ENCODE results near the gene B9D1. TPM values are rescaled to one million over a fixed set of nuclear protein-coding genes. Genes with fewer than 3 reads are reported as not detected.

B9D1 gene
- total RNA-seq, 1 experiment from 2014 or later, result 31.9 TPM

DNA sequence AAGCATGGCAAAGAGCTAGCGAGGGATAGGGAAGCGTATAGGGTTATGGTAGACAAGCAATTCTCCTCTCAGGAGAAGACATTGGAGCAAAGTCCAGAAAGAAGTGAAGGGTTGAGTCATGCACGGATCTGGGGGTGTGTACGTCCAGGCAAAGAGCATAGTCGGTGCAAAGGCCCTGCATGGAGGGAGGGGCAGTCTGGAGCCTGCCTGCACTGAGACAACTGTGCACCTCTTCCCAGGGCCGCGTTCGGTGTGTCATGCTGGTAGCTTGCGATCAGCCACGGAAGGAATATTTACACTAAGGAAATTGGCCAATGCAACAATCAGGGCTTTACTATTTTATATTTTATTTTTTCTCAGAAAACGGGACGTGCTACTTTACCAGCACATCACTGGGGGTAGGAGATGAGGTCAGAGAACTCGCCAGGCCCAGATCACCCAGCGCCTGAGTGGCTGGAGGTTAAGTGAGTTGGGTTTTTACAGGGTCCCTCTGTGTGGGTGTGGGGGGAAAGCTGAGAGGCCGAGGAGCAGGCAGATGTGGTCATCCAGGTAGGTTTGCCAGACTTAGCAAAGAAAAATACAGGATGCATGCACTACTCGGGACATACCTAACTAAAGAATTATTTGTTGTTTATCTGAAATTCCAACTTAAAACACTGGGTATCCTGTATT, 6.7 kb upstream of the B9D1 start:
- no peak for ATAC-seq
- Mint-ChIP-seq H3K9me3 (no peaks in the 10 kb centered on the region), H3K4me3 (no peak overlapping the region), H3K27ac (no peak overlapping the region; the same call in 1 of the 2 replicates), H3K4me1 (peaks cover 3% of the 10 kb centered on the region), H3K36me3 (no peaks in the 10 kb centered on the region), H3K27me3 (ENCODE audit: low read depth) (no peaks in the 10 kb centered on the region)
- TF ChIP-seq TEAD4 (CRISPR knock-in tag; IDR thresholded peaks at IDR 0.05), result no peak
- DNase-seq (ENCODE audit: low spot score), result no peak
- CTCF ChIA-PET, result interaction anchor here (1.0 kb wide), 1 partner anchor 78 kb away, joined by 5 read pairs; no protein-coding TSS in a partner anchor
- POLR2A ChIA-PET, result interaction anchor here (1.5 kb wide), 1 partner anchor 8 kb away, joined by 5 read pairs; no protein-coding TSS in a partner anchor

DNA sequence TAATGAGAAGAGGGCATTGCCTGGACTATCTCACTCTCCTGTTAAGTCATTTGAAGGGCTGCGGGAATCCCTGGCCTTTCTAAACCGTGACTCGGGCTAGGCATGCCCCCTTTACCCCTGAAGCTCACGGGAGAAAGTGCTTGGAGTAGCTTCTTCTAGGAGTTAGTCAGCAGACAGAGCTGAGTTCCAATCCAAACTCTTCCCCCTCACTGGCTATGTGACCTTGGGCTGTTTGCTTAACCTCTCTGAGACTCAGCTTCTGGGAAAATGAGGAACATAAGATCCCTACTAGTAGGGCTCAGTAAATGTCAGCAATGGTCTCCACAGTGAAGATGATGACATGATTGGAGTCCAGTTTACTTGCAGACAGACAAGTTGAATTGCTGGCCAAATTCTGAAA, 5.7 kb upstream of the B9D1 start:
- ChIA-PET POLR2A (interaction anchor here (1.5 kb wide), 1 partner anchor 9 kb away, joined by 5 read pairs; no protein-coding TSS in a partner anchor), CTCF (no interaction called here)
- Mint-ChIP-seq H3K27me3 (ENCODE audit: low read depth) (no peaks in the 10 kb centered on the region), H3K27ac (no peak overlapping the region), H3K9me3 (no peaks in the 10 kb centered on the region), H3K4me3 (no peak overlapping the region), H3K36me3 (no peaks in the 10 kb centered on the region), H3K4me1 (peaks cover 10% of the 10 kb centered on the region)
- no peak for DNase-seq (ENCODE audit: low spot score)
- no peak for ATAC-seq
- TF ChIP-seq FOXP1 (CRISPR knock-in tag; IDR thresholded peaks at IDR 0.05; ENCODE audit: borderline replicate concordance) (no peak), SMAD4 (CRISPR knock-in tag; IDR thresholded peaks at IDR 0.05) (no peak), IRF2 (CRISPR knock-in tag; IDR thresholded peaks at IDR 0.05; ENCODE audit: borderline replicate concordance, low read depth) (no peak), JUN (CRISPR knock-in tag; IDR thresholded peaks at IDR 0.05) (no peak), ZNF121 (CRISPR knock-in tag; IDR thresholded peaks at IDR 0.05) (no peak), ZNF263 (CRISPR knock-in tag; IDR thresholded peaks at IDR 0.05; ENCODE audit: low read depth) (no peak), JAZF1 (CRISPR knock-in tag; IDR thresholded peaks at IDR 0.05) (no peak), GABPB1 (CRISPR knock-in tag; IDR thresholded peaks at IDR 0.05) (no peak), RORB (CRISPR knock-in tag; IDR thresholded peaks at IDR 0.05) (no peak), FOXJ3 (CRISPR knock-in tag; IDR thresholded peaks at IDR 0.05; ENCODE audit: borderline replicate concordance) (no peak)
- TF ChIP-seq, protein P1, sequence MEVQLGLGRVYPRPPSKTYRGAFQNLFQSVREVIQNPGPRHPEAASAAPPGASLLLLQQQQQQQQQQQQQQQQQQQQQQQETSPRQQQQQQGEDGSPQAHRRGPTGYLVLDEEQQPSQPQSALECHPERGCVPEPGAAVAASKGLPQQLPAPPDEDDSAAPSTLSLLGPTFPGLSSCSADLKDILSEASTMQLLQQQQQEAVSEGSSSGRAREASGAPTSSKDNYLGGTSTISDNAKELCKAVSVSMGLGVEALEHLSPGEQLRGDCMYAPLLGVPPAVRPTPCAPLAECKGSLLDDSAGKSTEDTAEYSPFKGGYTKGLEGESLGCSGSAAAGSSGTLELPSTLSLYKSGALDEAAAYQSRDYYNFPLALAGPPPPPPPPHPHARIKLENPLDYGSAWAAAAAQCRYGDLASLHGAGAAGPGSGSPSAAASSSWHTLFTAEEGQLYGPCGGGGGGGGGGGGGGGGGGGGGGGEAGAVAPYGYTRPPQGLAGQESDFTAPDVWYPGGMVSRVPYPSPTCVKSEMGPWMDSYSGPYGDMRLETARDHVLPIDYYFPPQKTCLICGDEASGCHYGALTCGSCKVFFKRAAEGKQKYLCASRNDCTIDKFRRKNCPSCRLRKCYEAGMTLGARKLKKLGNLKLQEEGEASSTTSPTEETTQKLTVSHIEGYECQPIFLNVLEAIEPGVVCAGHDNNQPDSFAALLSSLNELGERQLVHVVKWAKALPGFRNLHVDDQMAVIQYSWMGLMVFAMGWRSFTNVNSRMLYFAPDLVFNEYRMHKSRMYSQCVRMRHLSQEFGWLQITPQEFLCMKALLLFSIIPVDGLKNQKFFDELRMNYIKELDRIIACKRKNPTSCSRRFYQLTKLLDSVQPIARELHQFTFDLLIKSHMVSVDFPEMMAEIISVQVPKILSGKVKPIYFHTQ (CRISPR knock-in tag; IDR thresholded peaks at IDR 0.05), result no peak
- TF ChIP-seq, protein P2, sequence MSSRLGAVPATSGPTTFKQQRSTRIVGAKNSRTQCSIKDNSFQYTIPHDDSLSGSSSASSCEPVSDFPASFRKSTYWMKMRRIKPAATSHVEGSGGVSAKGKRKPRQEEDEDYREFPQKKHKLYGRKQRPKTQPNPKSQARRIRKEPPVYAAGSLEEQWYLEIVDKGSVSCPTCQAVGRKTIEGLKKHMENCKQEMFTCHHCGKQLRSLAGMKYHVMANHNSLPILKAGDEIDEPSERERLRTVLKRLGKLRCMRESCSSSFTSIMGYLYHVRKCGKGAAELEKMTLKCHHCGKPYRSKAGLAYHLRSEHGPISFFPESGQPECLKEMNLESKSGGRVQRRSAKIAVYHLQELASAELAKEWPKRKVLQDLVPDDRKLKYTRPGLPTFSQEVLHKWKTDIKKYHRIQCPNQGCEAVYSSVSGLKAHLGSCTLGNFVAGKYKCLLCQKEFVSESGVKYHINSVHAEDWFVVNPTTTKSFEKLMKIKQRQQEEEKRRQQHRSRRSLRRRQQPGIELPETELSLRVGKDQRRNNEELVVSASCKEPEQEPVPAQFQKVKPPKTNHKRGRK (CRISPR knock-in tag; IDR thresholded peaks at IDR 0.05; ENCODE audit: borderline replicate concordance), result no peak
- TF ChIP-seq, protein P3, sequence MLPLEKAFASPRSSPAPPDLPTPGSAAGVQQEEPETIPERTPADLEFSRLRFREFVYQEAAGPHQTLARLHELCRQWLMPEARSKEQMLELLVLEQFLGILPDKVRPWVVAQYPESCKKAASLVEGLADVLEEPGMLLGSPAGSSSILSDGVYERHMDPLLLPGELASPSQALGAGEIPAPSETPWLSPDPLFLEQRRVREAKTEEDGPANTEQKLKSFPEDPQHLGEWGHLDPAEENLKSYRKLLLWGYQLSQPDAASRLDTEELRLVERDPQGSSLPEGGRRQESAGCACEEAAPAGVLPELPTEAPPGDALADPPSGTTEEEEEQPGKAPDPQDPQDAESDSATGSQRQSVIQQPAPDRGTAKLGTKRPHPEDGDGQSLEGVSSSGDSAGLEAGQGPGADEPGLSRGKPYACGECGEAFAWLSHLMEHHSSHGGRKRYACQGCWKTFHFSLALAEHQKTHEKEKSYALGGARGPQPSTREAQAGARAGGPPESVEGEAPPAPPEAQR (CRISPR knock-in tag; IDR thresholded peaks at IDR 0.05), result no peak
- TF ChIP-seq, protein P4, sequence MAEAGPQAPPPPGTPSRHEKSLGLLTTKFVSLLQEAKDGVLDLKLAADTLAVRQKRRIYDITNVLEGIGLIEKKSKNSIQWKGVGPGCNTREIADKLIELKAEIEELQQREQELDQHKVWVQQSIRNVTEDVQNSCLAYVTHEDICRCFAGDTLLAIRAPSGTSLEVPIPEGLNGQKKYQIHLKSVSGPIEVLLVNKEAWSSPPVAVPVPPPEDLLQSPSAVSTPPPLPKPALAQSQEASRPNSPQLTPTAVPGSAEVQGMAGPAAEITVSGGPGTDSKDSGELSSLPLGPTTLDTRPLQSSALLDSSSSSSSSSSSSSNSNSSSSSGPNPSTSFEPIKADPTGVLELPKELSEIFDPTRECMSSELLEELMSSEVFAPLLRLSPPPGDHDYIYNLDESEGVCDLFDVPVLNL (CRISPR knock-in tag; IDR thresholded peaks at IDR 0.05; ENCODE audit: borderline replicate concordance, low read depth), result no peak
- TF ChIP-seq, protein P5, sequence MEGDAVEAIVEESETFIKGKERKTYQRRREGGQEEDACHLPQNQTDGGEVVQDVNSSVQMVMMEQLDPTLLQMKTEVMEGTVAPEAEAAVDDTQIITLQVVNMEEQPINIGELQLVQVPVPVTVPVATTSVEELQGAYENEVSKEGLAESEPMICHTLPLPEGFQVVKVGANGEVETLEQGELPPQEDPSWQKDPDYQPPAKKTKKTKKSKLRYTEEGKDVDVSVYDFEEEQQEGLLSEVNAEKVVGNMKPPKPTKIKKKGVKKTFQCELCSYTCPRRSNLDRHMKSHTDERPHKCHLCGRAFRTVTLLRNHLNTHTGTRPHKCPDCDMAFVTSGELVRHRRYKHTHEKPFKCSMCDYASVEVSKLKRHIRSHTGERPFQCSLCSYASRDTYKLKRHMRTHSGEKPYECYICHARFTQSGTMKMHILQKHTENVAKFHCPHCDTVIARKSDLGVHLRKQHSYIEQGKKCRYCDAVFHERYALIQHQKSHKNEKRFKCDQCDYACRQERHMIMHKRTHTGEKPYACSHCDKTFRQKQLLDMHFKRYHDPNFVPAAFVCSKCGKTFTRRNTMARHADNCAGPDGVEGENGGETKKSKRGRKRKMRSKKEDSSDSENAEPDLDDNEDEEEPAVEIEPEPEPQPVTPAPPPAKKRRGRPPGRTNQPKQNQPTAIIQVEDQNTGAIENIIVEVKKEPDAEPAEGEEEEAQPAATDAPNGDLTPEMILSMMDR (IDR thresholded peaks at IDR 0.05), result no peak
- TF ChIP-seq, protein P6, sequence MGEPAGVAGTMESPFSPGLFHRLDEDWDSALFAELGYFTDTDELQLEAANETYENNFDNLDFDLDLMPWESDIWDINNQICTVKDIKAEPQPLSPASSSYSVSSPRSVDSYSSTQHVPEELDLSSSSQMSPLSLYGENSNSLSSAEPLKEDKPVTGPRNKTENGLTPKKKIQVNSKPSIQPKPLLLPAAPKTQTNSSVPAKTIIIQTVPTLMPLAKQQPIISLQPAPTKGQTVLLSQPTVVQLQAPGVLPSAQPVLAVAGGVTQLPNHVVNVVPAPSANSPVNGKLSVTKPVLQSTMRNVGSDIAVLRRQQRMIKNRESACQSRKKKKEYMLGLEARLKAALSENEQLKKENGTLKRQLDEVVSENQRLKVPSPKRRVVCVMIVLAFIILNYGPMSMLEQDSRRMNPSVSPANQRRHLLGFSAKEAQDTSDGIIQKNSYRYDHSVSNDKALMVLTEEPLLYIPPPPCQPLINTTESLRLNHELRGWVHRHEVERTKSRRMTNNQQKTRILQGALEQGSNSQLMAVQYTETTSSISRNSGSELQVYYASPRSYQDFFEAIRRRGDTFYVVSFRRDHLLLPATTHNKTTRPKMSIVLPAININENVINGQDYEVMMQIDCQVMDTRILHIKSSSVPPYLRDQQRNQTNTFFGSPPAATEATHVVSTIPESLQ (CRISPR knock-in tag; IDR thresholded peaks at IDR 0.05), result no peak

Measured in WTC11 (cell line).